GM19351 (cell line): Measurements from ENCODE around the gene PDLIM1.

Source experiments
- ATAC-seq: cut with Tn5 transposase; IDR thresholded peaks from one replicate; pipeline ENCODE4 v1.9.1; 2021; ENCODE audit warnings: mild to moderate bottlenecking, moderate library complexity; ENCODE audit not compliant: unreplicated experiment

The PDLIM1 gene

DNA sequence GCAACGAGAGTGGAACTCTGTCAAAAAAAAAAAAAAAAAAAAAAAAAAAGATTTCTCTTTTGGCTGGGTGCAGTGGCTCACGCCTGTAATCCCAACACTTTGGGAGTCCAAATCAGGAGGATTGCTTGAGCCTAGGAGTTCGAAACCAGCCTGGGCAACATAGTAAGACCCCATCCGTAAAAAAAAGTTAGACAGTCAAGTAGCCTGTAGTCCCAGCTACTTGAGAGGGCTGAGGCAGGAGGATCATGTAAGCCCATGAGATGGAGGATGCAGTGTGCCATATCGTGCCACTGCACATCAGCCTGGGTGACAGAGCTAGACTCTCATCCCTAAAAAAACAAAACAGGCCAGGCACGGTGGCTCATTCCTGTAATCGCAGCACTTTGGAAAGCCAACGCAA lies 25.2 kb downstream of the PDLIM1 start:
- ATAC-seq: no peak

DNA sequence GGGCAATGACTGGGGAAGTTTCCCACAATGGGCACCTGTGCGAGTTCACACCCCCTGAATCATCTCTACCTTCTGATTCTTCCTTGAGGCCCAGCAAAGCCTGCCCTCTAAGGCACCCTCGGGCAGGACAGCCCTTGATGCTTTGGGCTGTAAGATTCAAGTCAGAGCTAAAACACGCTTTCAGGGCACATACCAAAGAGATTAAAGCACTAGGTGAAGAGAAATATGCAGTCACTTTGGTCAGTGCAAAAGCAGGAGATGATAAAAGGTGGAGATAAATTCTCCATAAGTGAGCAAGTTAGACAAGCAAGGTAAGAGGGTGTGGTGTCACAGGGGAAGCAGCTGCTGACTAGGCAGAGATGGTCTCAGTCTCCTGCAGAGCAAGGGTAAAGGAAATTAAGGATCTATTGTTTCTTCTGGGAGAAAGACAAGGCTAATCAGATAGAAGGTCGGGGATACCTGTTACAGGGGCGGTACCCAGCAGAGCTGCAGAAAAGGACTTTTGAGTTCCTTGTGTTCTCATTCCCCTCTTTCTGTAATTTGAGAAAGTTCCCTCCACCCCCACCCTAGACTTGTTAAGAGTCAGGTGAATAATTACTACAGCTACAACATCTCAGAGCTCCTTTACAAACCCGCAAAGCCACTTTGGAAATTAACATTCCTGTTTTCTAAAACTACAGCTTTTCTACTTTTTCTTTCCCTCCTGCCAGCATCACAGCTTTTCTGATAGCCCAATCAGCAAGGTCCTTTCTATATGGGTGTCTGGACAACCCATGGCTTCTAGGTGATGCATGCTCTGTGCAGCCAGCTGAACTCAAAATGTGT lies 26.4 kb downstream of the PDLIM1 start:
- ATAC-seq: no peak

DNA sequence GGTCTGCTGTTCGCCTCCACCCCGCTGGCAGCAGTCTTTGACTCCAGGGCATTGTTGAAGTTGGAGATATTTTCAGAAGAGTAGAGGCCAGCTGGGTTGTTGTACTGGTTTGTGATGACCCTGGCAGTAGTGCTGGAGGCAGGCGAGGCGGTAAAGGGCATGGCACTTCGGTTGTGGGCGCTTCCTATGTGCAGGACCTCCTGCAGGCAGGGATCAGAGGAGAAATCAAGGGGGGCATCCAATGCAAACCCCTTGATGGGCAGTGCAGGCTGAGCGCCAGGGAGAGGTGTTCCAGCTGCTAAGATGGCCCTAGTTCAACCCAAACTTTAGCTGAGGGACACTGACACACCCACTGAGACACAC lies 27.0 kb downstream of the PDLIM1 start:
- no peak for ATAC-seq

DNA sequence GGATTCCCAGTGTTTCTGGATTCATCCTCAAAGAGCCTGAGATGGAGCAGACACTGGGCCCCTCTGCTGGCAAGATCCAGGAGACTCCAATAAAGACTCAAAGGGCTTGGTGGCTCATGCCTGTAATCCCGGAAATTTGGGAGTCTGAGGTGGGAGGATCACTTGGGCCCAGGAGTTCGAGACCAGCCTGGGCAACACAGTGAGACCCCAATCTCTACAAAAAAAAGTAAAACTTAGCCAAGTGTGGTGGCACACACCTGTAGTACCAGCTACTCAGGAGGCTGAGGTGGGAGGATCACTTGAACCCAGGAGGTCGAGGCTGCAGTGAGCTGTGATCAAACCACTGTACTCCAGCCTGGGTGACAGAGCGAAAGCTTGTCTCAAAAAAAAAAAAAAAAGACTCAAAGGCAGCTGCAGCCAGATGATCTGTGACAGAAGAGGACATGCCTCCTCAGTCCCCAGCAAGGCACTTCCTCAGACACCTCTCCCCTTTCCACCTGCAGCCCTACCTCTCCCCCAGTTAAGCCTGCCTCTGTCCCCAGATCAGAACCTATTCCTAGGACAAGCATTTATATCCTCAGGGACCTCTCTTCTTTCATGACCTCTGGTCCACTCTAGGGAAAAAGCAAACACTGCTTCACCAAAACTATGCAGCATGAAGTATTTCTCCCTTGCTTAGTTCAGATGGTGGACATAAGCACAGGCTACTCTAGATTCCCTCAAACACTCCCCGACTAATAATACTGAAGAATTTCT lies 27.9 kb downstream of the PDLIM1 start:
- no peak for ATAC-seq

DNA sequence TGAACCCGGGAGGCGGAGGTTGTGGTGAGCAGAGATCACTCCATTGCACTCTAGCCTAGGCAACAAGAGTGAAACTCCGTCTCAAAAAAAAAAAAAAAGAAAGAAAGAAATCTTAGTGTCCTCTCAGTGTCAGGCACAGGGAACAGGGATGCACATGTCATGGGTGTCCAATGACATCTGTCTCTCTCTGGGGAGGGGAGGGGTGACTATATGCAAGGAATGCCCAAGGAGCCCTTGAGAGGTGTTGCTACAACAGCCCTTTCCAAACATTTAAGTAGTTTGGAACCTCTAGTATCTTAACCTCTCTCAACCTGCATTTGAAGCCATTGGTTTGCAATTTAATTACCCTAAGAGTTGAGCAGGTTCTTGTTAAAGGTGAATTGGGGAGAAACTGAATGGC lies 28.9 kb downstream of the PDLIM1 start:
- no peak for ATAC-seq

DNA sequence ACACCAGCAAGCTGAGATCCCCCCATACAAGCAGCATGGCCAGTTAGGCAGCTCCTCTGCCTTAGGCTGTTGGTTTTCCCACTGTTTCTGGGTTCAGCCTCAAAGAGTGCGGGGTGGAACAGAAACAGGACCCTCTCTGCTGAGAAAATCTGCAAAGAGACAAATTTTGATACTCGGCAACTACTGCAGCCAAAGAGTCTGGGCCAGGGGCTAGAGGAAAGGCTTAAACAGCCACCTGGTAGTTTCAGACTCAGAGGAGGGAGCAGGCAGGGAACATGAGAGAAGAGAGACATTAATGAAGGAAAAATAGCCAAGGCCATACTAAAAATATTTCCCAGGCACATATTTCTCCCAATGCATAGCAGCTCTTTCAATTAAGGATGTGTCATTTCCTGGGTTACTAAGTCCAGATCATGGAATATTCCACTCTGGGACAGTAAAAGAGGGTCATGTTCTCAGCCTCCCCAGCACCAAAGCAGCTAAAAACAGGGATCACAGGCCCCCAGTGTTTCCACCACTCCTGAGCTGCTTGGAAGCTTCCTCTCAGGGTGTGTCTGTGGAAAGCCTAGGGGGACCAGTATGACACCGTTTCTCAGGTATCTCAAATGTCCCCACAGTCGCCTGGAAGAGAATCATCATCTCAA lies 29.8 kb downstream of the PDLIM1 start:
- no peak for ATAC-seq

DNA sequence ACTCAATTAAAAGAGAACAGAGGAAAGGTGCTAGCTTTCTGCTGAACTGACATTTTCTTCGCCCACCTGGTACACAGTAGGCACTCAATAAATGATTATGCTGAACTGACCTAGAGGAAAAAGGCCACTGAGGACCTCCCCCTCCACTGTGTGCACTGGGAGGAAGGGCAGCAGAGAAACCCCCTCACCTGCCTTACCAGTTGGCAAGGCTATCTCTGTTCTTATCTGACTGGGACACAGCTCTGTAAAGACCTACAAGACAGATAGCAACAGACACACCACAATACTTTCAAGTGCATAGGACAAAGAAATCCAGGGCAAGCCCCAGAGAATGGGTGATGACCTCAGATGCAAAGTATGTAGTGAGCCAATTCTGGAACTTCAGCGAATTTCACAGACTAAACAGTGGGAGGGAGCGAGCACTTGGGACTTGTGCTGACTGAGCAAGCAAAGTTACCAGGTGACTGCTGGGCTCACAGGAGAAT lies 30.4 kb downstream of the PDLIM1 start:
- peak; percentile 87 for ATAC-seq

DNA sequence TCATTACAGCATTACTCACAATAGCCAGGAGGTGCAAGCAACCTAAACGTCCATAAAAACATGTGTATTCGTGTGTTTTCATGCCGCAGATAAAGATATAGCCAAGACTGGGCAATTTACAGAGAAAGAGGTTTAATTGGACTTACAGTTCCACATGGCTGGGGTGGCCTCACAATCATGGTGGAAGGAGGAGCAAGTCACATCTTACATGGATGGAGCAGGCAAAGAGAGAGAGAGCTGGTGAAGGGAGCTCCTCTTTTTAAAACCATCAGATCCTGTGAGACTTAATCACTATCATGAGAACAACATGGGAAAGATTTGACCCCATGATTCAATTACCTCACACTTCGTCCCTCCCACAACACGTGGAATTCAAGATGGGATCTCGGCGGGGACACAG lies 33.0 kb downstream of the PDLIM1 start:
- ATAC-seq: no peak

DNA sequence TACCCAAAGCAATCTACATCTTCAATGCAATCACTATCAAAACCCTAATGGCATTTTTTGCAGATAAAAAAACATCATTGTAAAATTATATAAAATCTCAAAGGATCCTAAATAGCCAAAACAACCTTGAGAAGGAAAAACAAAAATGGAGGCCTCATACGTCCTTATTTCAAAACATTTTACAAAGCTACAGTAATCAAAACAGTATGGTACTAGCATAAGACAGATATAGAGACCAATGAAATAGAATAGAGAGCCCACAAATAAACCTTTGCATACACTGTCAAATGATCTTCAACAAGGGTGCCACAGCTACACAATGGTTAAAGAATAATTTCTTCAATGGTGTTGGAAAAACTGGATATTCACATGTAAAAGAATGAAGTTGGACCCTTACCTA lies 34.5 kb downstream of the PDLIM1 start:
- ATAC-seq: no peak

DNA sequence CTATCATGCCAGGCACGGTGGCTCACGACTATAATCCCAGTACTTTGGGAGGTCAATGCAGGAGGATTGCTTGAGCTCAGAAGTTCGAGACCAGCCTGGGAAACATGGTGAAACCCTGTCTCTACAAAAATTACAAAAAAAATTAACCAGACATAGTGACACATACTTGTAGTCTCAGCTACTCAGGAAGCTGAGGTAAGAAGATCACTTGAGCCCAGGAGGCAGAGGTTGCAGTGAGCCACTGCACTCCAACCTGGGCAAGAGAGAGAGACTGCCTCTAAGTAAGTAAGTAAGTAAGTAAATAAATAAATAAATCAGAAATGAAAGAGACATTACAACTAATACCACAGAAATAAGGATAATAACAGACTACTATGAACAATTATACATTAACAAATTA lies 36.2 kb downstream of the PDLIM1 start:
- ATAC-seq: peak; percentile 65

DNA sequence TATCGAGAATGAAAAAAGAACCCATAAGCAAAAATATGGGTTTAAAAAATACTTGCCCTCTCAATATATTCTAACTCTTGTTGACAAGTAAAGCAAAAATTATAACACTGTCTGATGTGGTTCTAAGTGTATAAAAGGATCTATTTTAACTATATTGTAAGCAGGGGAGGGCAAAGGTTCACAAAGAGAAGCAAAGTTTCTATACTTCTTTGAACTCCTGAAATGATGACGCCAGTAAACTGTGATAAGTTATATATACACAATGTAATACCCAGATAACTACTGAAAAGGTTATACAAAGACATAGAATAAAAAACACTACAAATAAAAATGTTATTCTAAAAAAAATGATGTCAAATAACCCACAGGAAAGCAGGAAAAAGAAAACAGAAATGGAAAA lies 37.1 kb downstream of the PDLIM1 start:
- ATAC-seq: no peak

DNA sequence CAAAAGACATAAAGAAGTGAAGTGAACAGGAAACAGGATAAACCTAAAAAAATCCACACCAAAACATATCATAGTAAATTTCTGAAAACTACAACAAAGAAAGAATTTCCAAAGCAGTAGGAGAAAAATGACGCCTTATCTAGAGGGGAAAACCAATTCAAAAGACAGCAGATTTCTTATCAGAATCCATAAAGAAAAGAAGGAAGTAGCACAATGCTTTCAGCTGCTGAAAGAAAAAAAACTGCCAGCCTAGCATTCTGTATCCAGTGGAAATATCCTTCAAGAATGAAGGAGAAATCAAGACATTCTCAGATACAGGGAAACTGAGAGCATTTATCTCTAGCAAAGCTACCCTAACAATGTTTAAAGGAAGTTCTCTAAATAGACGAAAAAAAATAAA lies 37.8 kb downstream of the PDLIM1 start:
- no peak for ATAC-seq

DNA sequence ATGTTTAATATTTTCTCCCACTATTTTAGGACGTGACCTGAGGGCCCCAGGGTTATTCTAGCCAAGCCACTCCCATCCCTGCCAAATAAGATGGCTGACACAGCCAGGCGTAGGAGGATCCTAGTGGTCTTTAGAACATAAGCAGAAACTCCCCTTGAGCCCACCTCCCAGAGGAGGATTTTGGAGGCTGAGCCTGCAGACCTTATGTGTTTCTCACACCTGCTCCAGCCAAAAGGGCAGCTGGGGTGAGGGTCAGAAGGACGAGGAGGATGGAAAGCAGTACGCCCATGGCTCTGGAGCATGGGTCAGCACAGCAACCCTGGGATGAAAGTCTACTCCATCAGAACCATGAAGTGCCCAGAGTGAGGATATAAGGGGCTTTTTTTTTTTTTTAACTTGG lies 39.9 kb downstream of the PDLIM1 start:
- no peak for ATAC-seq

DNA sequence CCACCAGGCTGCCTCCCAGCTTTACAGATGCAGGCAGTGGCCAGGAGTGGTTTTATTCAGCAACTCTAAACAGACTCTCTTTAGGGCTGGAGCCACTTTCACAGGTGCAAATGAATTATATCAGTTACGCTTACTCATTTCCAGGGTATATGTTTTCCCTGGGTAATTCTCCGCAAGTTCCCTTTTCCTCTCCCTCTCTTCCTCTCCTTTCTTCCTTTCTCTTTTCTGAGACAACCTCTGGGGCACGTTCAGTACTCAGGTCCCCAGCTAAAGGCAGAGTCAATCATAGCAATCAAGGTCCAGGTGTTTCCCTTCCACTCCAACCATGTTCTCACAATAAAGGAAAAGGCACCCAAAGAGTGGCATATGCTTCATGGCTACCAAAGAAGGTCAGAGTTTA lies 41.3 kb downstream of the PDLIM1 start:
- no peak for ATAC-seq

DNA sequence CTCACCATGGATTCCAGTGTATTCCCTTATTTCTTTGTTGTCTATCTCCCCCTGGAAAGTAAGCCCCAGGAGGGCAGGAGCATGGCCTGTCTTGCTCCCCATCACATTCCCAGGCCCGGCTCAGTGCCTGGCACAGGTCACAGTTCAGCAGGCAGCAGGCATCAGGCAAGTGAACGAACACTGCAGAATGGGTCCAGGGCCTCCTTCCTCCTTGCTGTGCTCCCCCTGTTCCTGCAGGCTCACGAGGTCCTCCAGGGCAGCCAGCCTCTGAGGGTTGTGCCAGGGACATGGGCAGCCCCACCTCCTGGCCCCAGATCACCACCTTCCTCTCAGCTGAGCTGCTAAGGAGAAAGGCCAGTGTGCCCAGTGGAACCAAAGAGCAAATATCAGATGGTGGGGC lies 41.8 kb downstream of the PDLIM1 start:
- ATAC-seq: no peak

DNA sequence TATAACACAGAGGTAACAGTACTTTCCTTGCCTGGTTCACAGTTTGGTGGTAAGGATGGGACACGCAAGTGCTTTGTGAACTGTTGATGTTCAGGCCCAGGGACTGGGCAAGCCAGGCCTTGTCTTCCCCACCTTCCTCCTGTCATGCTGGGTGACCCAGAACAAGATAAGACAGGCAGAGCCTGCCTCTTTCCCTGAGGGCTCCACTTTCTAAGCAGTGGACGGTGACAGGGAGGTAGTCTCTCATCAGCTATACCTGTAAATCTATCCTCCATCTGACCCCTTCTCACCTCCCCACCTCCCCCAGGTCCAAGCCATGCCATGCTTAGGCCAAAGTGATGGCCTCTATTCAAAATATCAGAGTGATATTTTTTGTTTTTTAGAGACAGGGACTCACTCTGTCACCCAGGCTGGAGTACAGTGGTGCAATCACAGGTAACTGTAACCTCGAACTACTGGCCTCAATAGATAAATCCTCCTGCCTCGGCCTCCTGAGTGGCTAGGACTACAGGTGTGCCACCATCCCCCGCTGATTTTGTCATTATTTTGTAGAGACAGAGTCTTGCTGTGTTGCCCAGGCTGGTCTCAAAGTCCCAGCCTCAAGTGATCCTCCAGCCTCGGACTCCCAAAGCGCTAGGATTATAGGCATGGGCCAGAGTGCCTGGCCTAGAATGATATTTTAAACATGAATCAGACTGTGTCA lies 42.8 kb downstream of the PDLIM1 start:
- no peak for ATAC-seq

DNA sequence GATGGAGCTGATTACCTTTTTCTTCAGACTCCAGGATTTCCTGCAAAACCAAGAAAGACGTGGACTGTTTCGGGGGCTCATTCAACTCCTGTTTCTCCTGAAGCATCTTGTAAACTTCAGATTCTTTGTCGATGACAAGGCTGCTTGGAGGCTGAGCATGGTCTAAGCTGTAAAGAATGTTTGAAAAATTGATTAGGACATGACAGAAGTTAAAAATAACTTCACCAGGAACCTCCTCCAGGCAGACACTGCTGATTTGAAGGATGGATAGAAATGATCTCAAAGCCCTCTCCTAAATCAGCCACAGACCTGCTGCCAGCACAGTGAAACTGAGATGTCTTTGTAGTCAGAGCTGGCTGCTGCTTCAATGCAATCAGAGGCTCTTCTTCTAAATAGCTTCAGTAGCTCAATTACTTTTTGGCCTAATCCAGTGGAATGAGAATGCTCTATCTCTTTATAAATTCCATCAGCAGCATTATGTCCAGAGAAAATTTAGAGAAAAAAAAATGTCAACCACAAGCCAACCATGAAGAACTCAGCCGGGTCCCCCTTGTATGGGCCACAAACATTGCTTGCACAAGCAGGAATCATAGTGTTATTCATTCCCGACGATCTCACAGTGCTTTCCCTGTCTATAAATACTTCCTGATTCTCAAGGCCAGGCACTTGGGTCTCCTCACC lies 43.5 kb downstream of the PDLIM1 start:
- ATAC-seq: no peak

DNA sequence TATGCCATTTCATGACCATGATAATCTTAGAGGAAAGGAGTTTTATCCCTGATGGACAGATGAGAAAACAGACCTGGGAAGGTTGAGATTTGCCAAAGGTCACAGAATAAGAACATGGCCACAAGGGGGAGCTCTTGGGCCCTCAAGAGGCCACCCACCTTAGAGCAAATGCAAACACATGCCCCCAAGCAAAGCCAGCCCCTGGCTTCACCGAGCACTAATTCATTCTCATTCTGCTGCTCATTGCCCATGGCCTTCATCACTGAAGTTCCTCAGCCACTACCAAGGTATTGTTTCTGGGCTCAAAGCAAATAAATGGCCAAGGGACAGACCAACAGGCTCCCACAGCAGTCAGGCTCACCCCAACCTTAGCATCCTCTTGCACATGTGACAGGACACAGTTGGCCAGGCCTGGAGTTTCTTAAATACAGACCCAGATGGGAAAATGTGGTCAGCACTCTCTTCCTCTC lies 44.2 kb downstream of the PDLIM1 start:
- ATAC-seq: peak; percentile 35

DNA sequence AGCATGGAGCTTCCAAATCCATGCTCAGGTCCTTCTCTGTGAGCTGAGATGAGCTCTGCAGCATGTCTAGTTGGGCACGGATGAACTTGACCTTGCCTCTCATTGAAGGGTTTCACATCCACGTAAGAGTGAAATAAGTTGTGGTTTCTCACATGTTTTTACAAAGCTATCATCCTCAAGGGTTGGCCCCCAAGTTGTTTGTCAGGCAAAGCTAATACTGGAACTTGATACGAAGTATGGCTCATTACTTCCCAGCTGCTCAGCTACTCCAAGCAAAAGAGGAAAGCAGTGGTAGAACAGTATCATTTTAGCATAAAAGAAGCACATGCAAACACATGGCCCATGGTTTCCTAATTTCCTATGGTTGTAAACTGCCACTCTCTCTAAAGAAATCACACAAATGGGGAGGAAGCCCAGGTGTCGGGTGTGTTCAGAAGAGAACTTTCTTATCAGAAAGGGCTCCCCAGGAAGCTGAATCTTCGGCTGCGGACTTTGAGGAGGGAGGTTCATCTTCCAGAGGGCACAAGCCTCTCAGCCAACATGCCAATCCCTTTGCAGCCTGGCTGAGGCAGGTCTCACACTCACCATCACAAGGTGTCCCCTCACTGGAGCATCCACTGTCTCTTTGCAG lies 45.3 kb downstream of the PDLIM1 start:
- peak; percentile 91 for ATAC-seq

DNA sequence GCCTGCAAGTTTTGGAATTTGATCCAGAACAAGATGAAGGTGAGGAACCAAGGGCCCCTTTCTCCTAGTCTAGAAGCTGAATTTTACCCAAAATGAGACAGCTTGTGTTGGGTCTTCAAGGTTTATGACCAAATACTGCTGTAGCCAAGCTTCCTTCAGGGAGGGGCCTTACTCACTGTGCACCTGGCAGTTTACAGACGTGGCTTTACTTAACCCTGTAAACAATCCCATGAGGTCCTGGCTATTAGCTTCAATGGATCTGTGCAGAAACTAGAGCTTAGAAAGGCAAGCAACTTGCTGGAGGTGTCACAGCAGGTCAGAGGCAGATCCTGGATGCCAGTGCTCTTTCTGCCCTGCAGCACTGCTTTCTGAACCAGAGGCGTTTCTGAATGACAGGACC lies 46.7 kb downstream of the PDLIM1 start:
- ATAC-seq: no peak
